HCEC 1CT (cell line): ENCODE results near the gene STK25.
"Not testable (repeated sequence)": the region's sequence is repeated elsewhere in the genome, so short reads cannot be mapped to it uniquely, and the experiment has no call there.

Experiments used
- DNase-seq: peaks from one replicate; pipeline ENCODE4 v3.0.0-alpha.2; 2017

Gene STK25

GRCh38 chr2:241539616-241540374, 31.4 kb upstream of the STK25 start:
- no peak for DNase-seq

- DNase-seq = no peak
Measured at GRCh38 chr2:241538838-241539615, 30.6 kb upstream of the STK25 start.

GRCh38 chr2:241535871-241536655, 27.7 kb upstream of the STK25 start:
- no peak for DNase-seq

- DNase-seq = no peak
Measured at GRCh38 chr2:241534701-241535375, 26.5 kb upstream of the STK25 start.

GRCh38 chr2:241534293-241534692, 25.9 kb upstream of the STK25 start:
- no peak for DNase-seq

- DNase-seq = no peak
Measured at GRCh38 chr2:241532733-241533601, 24.6 kb upstream of the STK25 start.

DNA sequence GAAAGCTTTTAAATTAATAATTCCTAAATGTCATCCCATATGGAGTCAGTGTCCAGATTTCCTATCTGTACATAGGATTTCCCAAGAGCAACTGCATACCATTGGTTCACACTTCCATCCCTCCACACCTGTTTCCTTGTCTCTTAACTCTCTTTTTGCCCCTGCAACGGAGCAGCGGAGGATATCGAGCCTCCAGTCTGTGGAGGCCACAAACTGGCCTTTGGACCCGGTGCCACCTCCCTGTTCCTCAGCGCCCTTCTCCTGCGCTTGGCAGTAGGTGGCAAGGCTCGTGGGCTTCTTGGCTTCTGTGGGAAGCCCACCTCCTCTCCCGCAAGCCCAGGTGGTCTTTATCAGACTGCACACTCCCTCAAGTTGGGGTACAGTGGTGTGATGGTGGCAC, 23.8 kb upstream of the STK25 start:
- DNase-seq = no peak

DNA sequence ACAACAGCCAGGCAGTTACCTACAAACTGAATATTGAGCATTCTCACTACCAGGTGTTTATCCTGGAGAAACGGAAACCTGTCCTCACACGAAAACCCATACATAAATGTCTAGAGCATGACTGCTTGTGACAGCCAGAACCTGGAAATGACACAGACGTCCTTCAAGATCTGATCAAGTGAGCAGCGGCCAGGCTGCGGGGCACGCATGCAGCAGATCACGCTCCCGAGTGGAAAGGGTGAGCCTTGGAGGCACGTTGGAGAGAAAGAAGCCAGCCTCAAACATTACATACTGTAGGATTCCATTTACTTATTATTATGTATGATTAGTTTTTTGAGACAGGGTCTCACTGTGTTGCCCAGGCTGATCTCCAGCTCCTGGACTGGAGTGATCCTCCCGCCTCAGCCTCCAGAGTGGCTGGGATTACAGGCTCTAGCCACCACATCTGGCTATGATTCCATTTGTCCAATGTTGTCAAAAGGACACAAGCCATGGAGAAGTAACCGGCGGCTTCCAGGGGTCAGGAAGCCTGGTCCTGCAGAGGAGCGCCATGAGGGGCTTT, 22.9 kb upstream of the STK25 start:
- no peak for DNase-seq

GRCh38 chr2:241530571-241530970, 22.2 kb upstream of the STK25 start:
- no peak for DNase-seq

DNA sequence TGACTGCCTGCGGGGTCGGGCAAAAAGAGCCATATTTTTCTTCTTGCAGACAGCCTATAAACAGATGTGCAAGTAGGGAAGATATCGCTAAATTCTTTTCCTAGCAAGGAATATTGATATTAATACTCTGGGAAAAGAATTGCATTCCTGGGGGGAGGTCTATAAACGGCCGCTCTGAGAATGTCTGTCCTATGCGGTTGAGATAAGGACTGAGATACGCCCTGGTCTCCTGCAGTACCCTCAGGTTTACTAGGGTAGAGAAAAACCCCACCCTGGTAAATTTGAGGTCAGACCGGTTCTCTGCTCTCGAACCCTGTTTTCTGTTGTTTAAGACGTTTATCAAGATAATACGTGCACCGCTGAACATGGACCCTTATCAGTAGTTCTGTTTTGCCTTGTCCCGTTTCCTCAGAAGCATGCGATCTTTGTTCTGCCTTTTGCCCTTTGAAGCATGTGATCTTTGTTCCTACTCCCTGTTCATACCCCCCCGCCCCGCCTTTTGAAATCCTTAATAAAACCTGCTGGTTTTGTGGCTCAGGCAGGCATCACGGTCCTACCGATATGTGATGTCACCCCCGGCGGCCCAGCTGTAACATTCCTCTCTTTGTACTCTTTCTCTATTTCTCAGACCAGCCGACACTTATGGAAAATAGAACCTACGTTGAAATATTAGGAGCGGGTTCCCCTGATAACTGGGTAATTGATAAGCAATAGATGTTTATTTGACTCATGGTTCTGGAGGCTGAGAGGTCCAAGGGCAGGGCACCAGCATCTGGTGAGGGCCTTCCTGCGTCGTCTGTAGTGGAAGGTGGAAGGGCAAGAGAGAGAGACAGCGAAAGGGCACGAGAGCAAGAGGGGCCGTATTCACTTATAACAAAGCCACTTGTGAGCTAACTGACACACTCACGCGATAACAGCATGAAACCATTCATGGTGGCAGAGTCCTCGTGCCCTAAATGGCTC, 17.7 kb upstream of the STK25 start:
- not testable (repeated sequence) for DNase-seq

- DNase-seq = no peak
Measured at GRCh38 chr2:241522477-241522876, 14.1 kb upstream of the STK25 start.

- DNase-seq = no peak
Measured at GRCh38 chr2:241519669-241520068, 11.3 kb upstream of the STK25 start.

- DNase-seq = no peak
Measured at GRCh38 chr2:241517297-241517696, 8.9 kb upstream of the STK25 start.

DNA sequence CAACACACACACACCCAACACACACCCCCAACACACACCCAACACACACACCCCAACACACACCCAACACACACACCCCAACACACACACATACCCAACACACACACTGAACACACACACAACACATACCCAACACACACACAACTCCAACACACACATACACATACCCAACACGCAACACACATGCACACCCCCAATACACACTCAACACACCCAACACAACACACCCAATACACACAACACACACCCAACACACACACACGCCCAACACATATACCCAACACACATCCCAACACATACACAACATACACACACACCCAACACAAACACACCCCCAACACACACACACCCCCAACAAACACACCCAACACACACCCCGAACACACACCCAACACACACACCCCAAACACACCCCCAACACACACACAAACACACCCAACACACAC, 8.2 kb upstream of the STK25 start:
- DNase-seq = no peak

- DNase-seq = no peak
Measured at GRCh38 chr2:241514986-241515737, 6.8 kb upstream of the STK25 start.

GRCh38 chr2:241514553-241514952, 6.2 kb upstream of the STK25 start:
- peak; percentile 11 for DNase-seq

GRCh38 chr2:241511091-241511741, 2.8 kb upstream of the STK25 start:
- DNase-seq = no peak

DNA sequence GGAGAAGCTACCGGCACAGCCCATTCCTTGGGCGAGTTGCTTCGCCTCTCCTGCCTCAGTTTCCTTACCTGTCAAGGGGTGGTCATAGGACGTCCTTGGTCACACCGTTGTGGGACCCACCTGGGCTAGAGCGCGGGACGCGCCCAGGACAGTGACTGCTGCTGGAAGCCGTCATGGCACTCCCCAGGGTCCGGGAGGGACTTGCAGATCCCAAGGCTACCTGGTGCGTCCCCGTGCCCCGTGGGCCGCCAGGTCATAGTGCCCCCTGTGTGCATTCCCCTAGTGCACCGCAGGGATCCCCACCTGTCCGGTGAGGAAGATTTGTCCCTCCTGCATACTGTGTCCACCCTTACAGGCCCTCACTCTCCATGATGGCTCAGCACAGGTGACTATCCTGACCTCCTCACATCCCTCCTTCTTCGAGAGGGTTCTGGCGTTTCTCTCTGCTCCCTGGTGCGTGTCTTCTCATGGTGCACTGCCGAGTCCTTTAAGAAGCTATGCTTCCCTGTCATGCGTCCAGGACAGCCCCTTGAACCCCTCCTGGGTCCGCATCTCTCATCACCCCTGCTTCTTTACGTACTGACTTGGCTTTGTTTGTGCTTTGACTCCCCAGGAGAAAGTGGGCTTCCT, 886 bp upstream of the STK25 start:
- no peak for DNase-seq
